SK-N-SH (cell line): Measurements from ENCODE around the gene VIPR2. TPM values are rescaled to one million over a fixed set of nuclear protein-coding genes. Genes with fewer than 3 reads are reported as not detected.

Experiments
- CTCF ChIA-PET: fragments of 300-600, 350-600 bp; formaldehyde crosslinking; extraction: SDS; loops from one replicate; lab custom pipeline; 2021; lab: Yijun Ruan, JAX
- POLR2A ChIA-PET: fragments of 350-600 bp; sonication (Branson Sonifier 250); formaldehyde crosslinking; extraction: SDS; loops from one replicate; lab custom pipeline; 2020; ENCODE audit warnings: antibody characterized with exemption, inconsistent platforms; lab: Yijun Ruan, JAX
- DNase-seq: peaks from one replicate; pipeline ENCODE4 v3.0.0; 2012
- H2AFZ ChIP-seq: fragments of 200-600 bp; sonication (generic); 2 replicates; pipeline ENCODE4 v1.8.1; 2016; ENCODE audit warnings: antibody characterized with exemption, mild to moderate bottlenecking, low read depth
- H3F3A ChIP-seq: fragments of 200-600 bp; sonication (generic); replicated peaks from 2 replicates; pipeline ENCODE3; 2016; ENCODE audit warnings: antibody characterized with exemption, mild to moderate bottlenecking; ENCODE audit not compliant: insufficient read depth
- H3K27ac ChIP-seq, 2 experiments: fragments of 200-500 bp in 1 of 2; fragments of 200-600 bp in 1 of 2; sonication (Bioruptor generic) in 1 of 2; sonication (generic), shearing (Covaris generic) in 1 of 2; 2 replicates each; pipeline versions ENCODE4 v1.5.1 to v1.6.1; 2014 to 2016; ENCODE audit warnings: low read depth in 2 of 2, inconsistent platforms in 1 of 2, low read length in 1 of 2, mild to moderate bottlenecking in 1 of 2, mixed read lengths in 1 of 2
- H3K27me3 ChIP-seq: fragments of 200-600 bp; sonication (generic), shearing (Covaris generic); 2 replicates; pipeline ENCODE4 v1.6.1; 2016; ENCODE audit warnings: mixed run types; ENCODE audit not compliant: insufficient read depth
- H3K36me3 ChIP-seq, 2 experiments: fragments of 200-500 bp in 1 of 2; fragments of 200-600 bp in 1 of 2; sonication (Bioruptor generic) in 1 of 2; sonication (generic) in 1 of 2; replicated peaks in 1 of 2; 2 replicates each; pipeline versions ENCODE3 to v1.5.1; 2014 to 2016; ENCODE audit warnings: low read length in 1 of 2, mild to moderate bottlenecking in 1 of 2; ENCODE audit not compliant: insufficient read depth in 2 of 2, control insufficient read depth in 1 of 2
- H3K4me1 ChIP-seq, 2 experiments: fragments of 200-500 bp in 1 of 2; fragments of 200-600 bp in 1 of 2; sonication (Bioruptor generic) in 1 of 2; sonication (generic), shearing (Covaris generic) in 1 of 2; 2 replicates each; pipeline versions ENCODE4 v1.5.1 to v1.6.1; 2014 to 2016; ENCODE audit warnings: low read depth in 1 of 2, low read length in 1 of 2, mixed run types in 1 of 2; ENCODE audit not compliant: insufficient read depth in 2 of 2, control insufficient read depth in 1 of 2
- H3K4me2 ChIP-seq: fragments of 200-600 bp; sonication (generic), shearing (Covaris generic); 2 replicates; pipeline ENCODE4 v1.6.1; 2017; ENCODE audit warnings: mixed run types
- H3K4me3 ChIP-seq, 2 experiments: fragments of 200-500 bp in 1 of 2; fragments of 200-600 bp in 1 of 2; sonication (Bioruptor generic) in 1 of 2; sonication (generic), shearing (Covaris generic) in 1 of 2; 2 replicates each; pipeline versions ENCODE4 v1.5.1 to v1.8.1; 2014 to 2016; ENCODE audit warnings: low read depth in 2 of 2, inconsistent platforms in 1 of 2, low read length in 1 of 2, mild to moderate bottlenecking in 1 of 2, mixed read lengths in 1 of 2, moderate library complexity in 1 of 2
- H3K79me2 ChIP-seq: fragments of 200-600 bp; sonication (generic); 2 replicates; pipeline ENCODE4 v1.8.1; 2017; ENCODE audit warnings: mild to moderate bottlenecking; ENCODE audit not compliant: insufficient read depth
- H3K9ac ChIP-seq: fragments of 200-600 bp; sonication (generic); 2 replicates; pipeline ENCODE4 v1.6.1; 2017; ENCODE audit warnings: mixed run types
- H3K9me2 ChIP-seq: fragments of 200-600 bp; sonication (generic); 2 replicates; pipeline ENCODE4 v1.6.1; 2017; ENCODE audit warnings: mixed run types
- H3K9me3 ChIP-seq: fragments of 200-600 bp; sonication (generic); 2 replicates; pipeline ENCODE4 v1.6.1; 2017; ENCODE audit warnings: mixed run types, mild to moderate bottlenecking, moderate library complexity
- H4K20me1 ChIP-seq: fragments of 200-600 bp; sonication (generic); 2 replicates; pipeline ENCODE4 v1.6.1; 2017; ENCODE audit warnings: mild to moderate bottlenecking, mixed run types; ENCODE audit not compliant: insufficient read depth
- ELF1 ChIP-seq: IDR thresholded peaks from 2 replicates; pipeline ENCODE4 v1.4.0; 2012
- EZH2phosphoT487 ChIP-seq: fragments of 200-600 bp; sonication (generic); IDR thresholded peaks from 2 replicates; pipeline ENCODE4 v1.6.1; 2017; ENCODE audit warnings: low read depth, mixed run types, mild to moderate bottlenecking, antibody characterized with exemption, moderate library complexity, borderline replicate concordance
- FOSL2 ChIP-seq: IDR thresholded peaks from 2 replicates; pipeline ENCODE4 v1.4.0; 2012; ENCODE audit warnings: low read depth, mild to moderate bottlenecking, moderate library complexity, borderline replicate concordance
- FOXJ3 ChIP-seq: sonication (generic); formaldehyde crosslinking; IDR thresholded peaks from 2 replicates; pipeline ENCODE4 v1.5.1; 2020; ENCODE audit warnings: mild to moderate bottlenecking, missing genetic modification reagents
- FOXM1 ChIP-seq: IDR thresholded peaks from 2 replicates; pipeline ENCODE4 v1.4.0; 2012; ENCODE audit warnings: low read depth, mild to moderate bottlenecking
- GATA2 ChIP-seq: sonication (generic); formaldehyde crosslinking; IDR thresholded peaks from 2 replicates; pipeline ENCODE4 v1.5.0; 2020; ENCODE audit warnings: mild to moderate bottlenecking, missing genetic modification reagents
- MEF2A ChIP-seq: IDR thresholded peaks from 2 replicates; pipeline ENCODE4 v1.4.0; 2012; ENCODE audit warnings: low read depth, borderline replicate concordance
- NRF1 ChIP-seq: IDR thresholded peaks from 2 replicates; pipeline ENCODE4 v1.6.1; 2012; ENCODE audit warnings: low read depth, mild to moderate bottlenecking, low read length
- RAD21 ChIP-seq: IDR thresholded peaks from 2 replicates; pipeline ENCODE4 v1.6.1; 2012; ENCODE audit warnings: mild to moderate bottlenecking, low read length
- RXRA ChIP-seq: IDR thresholded peaks from 2 replicates; pipeline ENCODE4 v1.4.0; 2012; ENCODE audit warnings: low read depth, mild to moderate bottlenecking, borderline replicate concordance
- TAF1 ChIP-seq: IDR thresholded peaks from 2 replicates; pipeline ENCODE4 v1.6.1; 2012; ENCODE audit warnings: low read depth, mild to moderate bottlenecking, low read length, moderate library complexity, borderline replicate concordance
- TCF12 ChIP-seq: IDR thresholded peaks from 2 replicates; pipeline ENCODE4 v1.4.0; 2012
- WGBS: methylation state at CpG from one replicate; pipeline ENCODE4 v1.1.6; 2017; ENCODE audit warnings: low lambda C conversion rate; 5-methylcytosine and 5-hydroxymethylcytosine counted together
- polyA plus RNA-seq, 3 experiments: library from polyadenylated mRNA; depleted of rRNA; stranded (reverse); fragments of >200 nt; gene quantifications; 2 replicates each; pipeline ENCODE4 v1.2.3, GENCODE V29; 2012
- TF ChIP-seq, protein P1 (sequence below): IDR thresholded peaks from 2 replicates; pipeline ENCODE4 v1.6.1; 2012; ENCODE audit warnings: mild to moderate bottlenecking, low read depth, low read length, moderate library complexity
- TF ChIP-seq, protein P2 (sequence below): IDR thresholded peaks from 2 replicates; pipeline ENCODE4; 2012
- TF ChIP-seq, protein P3 (sequence below): fragments of 200-600 bp; sonication (generic); IDR thresholded peaks from 2 replicates; pipeline ENCODE4 v1.6.1; 2017; ENCODE audit warnings: antibody characterized with exemption, mild to moderate bottlenecking, moderate library complexity

The VIPR2 gene
- polyA plus RNA-seq, 1 of the 3 experiments (the other 2 are of a cell fraction): not detected

GRCh38 chr7:159078911-159079270 is 65.8 kb downstream of the VIPR2 start:
- Histone ChIP-seq H3K9ac (no peak overlapping the region), H3K4me3 (no peak overlapping the region), H3K9me2 (no peaks in the 10 kb centered on the region), H3K4me2 (no peak overlapping the region), H3K36me3 (no peaks in the 10 kb centered on the region), H4K20me1 (no peaks in the 10 kb centered on the region), H3K79me2 (no peaks in the 10 kb centered on the region), H3K9me3 (no peaks in the 10 kb centered on the region), H3K27me3 (no peaks in the 10 kb centered on the region)
- CTCF ChIA-PET: no interaction called here
- TF ChIP-seq FOXJ3: no peak
- TF ChIP-seq, all 33 proteins: peak for 0
- Histone ChIP-seq H3K27ac (no peak overlapping the region), H3K4me1 (peaks cover 0 to 7% of the 10 kb centered on the region in 2 experiments; a peak in 1 of 4 replicates), H3F3A (no peaks in the 10 kb centered on the region), H2AFZ (no peak overlapping the region)
- DNase-seq: no peak
- POLR2A ChIA-PET: no interaction called here
- WGBS: 23% methylated on average over 6 of the region's 6 CpGs

DNA sequence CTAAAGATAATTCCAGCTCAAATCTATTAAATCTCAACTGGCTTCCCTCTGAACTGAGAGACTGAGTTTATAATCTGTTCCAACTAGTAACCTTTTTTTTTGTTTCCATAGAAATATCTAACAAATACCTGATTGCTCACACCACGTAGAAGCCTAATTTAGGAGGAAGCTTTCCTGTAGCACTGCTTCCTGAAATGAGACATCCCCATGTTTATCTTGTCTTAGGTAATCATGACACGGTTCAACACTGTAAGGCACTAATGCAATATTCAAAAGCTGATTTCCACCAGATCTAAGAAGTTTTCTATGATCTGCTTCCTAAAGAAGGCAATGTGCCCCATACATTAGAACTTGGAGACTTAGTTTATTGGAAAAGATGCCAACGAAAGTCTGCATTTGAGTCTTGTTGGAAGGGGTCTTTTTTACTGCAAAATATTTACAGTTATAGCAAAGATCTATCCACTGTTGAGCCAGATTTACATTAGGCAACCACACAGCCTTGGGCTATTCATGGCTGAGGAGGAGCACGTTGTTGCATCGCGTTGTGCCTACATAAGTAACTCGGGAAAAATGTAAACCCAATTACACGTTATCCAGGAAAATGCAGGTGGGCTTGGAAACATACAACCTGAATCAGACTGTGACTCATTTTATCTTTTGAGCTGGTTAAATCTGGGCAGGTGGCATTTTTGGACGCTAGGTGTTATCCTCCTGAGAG is 66.3 kb downstream of the VIPR2 start:
- Histone ChIP-seq H3K27ac (no peak overlapping the region), H3K4me2 (no peak overlapping the region), H3K9me3 (no peaks in the 10 kb centered on the region), H3K4me3 (no peak overlapping the region), H3K4me1 (peaks cover 0 to 2% of the 10 kb centered on the region in 2 experiments; a peak in 1 of 4 replicates), H2AFZ (no peak overlapping the region), H3K36me3 (no peaks in the 10 kb centered on the region), H3K9me2 (no peaks in the 10 kb centered on the region), H3K79me2 (no peaks in the 10 kb centered on the region), H4K20me1 (no peaks in the 10 kb centered on the region), H3K9ac (no peak overlapping the region), H3F3A (no peaks in the 10 kb centered on the region), H3K27me3 (no peaks in the 10 kb centered on the region)
- DNase-seq: no peak
- POLR2A ChIA-PET: no interaction called here
- whole genome bisulfite sequencing: 18% methylated on average over 9 of the region's 9 CpGs
- no peak for TF ChIP-seq RAD21
- TF ChIP-seq RXRA: no peak
- TF ChIP-seq, protein P1, sequence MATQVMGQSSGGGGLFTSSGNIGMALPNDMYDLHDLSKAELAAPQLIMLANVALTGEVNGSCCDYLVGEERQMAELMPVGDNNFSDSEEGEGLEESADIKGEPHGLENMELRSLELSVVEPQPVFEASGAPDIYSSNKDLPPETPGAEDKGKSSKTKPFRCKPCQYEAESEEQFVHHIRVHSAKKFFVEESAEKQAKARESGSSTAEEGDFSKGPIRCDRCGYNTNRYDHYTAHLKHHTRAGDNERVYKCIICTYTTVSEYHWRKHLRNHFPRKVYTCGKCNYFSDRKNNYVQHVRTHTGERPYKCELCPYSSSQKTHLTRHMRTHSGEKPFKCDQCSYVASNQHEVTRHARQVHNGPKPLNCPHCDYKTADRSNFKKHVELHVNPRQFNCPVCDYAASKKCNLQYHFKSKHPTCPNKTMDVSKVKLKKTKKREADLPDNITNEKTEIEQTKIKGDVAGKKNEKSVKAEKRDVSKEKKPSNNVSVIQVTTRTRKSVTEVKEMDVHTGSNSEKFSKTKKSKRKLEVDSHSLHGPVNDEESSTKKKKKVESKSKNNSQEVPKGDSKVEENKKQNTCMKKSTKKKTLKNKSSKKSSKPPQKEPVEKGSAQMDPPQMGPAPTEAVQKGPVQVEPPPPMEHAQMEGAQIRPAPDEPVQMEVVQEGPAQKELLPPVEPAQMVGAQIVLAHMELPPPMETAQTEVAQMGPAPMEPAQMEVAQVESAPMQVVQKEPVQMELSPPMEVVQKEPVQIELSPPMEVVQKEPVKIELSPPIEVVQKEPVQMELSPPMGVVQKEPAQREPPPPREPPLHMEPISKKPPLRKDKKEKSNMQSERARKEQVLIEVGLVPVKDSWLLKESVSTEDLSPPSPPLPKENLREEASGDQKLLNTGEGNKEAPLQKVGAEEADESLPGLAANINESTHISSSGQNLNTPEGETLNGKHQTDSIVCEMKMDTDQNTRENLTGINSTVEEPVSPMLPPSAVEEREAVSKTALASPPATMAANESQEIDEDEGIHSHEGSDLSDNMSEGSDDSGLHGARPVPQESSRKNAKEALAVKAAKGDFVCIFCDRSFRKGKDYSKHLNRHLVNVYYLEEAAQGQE: no peak
- TF ChIP-seq, protein P2, sequence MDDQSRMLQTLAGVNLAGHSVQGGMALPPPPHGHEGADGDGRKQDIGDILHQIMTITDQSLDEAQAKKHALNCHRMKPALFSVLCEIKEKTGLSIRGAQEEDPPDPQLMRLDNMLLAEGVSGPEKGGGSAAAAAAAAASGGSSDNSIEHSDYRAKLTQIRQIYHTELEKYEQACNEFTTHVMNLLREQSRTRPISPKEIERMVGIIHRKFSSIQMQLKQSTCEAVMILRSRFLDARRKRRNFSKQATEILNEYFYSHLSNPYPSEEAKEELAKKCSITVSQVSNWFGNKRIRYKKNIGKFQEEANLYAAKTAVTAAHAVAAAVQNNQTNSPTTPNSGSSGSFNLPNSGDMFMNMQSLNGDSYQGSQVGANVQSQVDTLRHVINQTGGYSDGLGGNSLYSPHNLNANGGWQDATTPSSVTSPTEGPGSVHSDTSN: no peak
- no peak for TF ChIP-seq EZH2phosphoT487
- TF ChIP-seq MEF2A: no peak
- no peak for TF ChIP-seq GATA2 (CRISPR knock-in tag)
- TF ChIP-seq FOXM1: no peak
- TF ChIP-seq NRF1: no peak
- TF ChIP-seq, protein P3, sequence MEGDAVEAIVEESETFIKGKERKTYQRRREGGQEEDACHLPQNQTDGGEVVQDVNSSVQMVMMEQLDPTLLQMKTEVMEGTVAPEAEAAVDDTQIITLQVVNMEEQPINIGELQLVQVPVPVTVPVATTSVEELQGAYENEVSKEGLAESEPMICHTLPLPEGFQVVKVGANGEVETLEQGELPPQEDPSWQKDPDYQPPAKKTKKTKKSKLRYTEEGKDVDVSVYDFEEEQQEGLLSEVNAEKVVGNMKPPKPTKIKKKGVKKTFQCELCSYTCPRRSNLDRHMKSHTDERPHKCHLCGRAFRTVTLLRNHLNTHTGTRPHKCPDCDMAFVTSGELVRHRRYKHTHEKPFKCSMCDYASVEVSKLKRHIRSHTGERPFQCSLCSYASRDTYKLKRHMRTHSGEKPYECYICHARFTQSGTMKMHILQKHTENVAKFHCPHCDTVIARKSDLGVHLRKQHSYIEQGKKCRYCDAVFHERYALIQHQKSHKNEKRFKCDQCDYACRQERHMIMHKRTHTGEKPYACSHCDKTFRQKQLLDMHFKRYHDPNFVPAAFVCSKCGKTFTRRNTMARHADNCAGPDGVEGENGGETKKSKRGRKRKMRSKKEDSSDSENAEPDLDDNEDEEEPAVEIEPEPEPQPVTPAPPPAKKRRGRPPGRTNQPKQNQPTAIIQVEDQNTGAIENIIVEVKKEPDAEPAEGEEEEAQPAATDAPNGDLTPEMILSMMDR: no peak
- no peak for TF ChIP-seq TCF12
- TF ChIP-seq FOSL2: no peak
- no peak for TF ChIP-seq ELF1
- TF ChIP-seq TAF1: no peak
- CTCF ChIA-PET: no interaction called here
